ENCODE measurements around the gene CD300C.
"Not testable (repeated sequence)": the region's sequence is repeated elsewhere in the genome, so short reads cannot be mapped to it uniquely, and the experiment has no call there.

- TF ChIP-seq CTCF (IDR thresholded peaks at IDR 0.05); EZH2 (IDR thresholded peaks at IDR 0.05; ENCODE audit: borderline replicate concordance, insufficient read depth, low read depth, low read length, poor library complexity, severe bottlenecking): not testable (repeated sequence)
These were observed 27.4 kb downstream of the CD300C start for GRCh38 chr17:74518413-74518981.

Data from B cell (primary cell).